RWPE2 (cell line): ENCODE results near the gene KRT9.
A peak's percentile ranks its signal among the peaks of the same experiment; 100 is the strongest.

ENCODE experiments used
- ATAC-seq: fragments of 200-7000 bp; cut with Tn5 transposase; 3 replicates; pipeline ENCODE4 v1.9.1; 2021; ENCODE audit warnings: low read depth
- DNase-seq: peaks from one replicate; pipeline ENCODE4 v3.0.0-alpha.2; 2020; ENCODE audit warnings: low spot score
- H3K27ac ChIP-seq: fragments of 450-650 bp; 2 replicates; pipeline ENCODE4 v1.5.1; 2017; ENCODE audit warnings: mild to moderate bottlenecking; ENCODE audit not compliant: poor library complexity, severe bottlenecking
- H3K27me3 ChIP-seq: fragments of 250-450 bp; sonication (Bioruptor Pico); 2 replicates; pipeline ENCODE4 v1.5.1; 2021; ENCODE audit warnings: mild to moderate bottlenecking, moderate library complexity; ENCODE audit not compliant: insufficient read depth, poor library complexity, severe bottlenecking
- H3K36me3 ChIP-seq: fragments of 250-450 bp; sonication (Bioruptor Pico); 2 replicates; pipeline ENCODE4 v1.5.1; 2020; ENCODE audit warnings: low read depth, mild to moderate bottlenecking, moderate library complexity
- H3K4me1 ChIP-seq: fragments of 250-450 bp; sonication (Bioruptor Pico); 2 replicates; pipeline ENCODE4 v1.5.1; 2021; ENCODE audit warnings: mild to moderate bottlenecking, moderate library complexity; ENCODE audit not compliant: insufficient read depth, poor library complexity, severe bottlenecking
- H3K4me3 ChIP-seq: fragments of 250-450 bp; sonication (Bioruptor Pico); 2 replicates; pipeline ENCODE4 v1.5.1; 2021; ENCODE audit warnings: mild to moderate bottlenecking, moderate library complexity; ENCODE audit not compliant: severe bottlenecking
- H3K9me3 ChIP-seq: fragments of 250-450 bp; sonication (Bioruptor Pico); 2 replicates; pipeline ENCODE4 v1.5.1; 2021; ENCODE audit warnings: mild to moderate bottlenecking, moderate library complexity; ENCODE audit not compliant: severe bottlenecking
- CTCF ChIP-seq: fragments of 450-650 bp; IDR thresholded peaks from one replicate; pipeline ENCODE4 v1.5.1; 2017; ENCODE audit warnings: mild to moderate bottlenecking, moderate library complexity; ENCODE audit not compliant: poor library complexity, severe bottlenecking

KRT9 gene

GRCh38 chr17:41556306-41556705 lies 15.6 kb downstream of the KRT9 start:
- Histone ChIP-seq H3K4me3 (no peak overlapping the region), H3K27me3 (no peaks in the 10 kb centered on the region), H3K36me3 (no peaks in the 10 kb centered on the region), H3K27ac (no peak overlapping the region), H3K9me3 (no peaks in the 10 kb centered on the region), H3K4me1 (no peaks in the 10 kb centered on the region)
- ATAC-seq (no peak), DNase-seq (no peak)
- TF ChIP-seq CTCF = no peak

GRCh38 chr17:41555105-41555887 lies 16.6 kb downstream of the KRT9 start:
- Histone ChIP-seq H3K27me3 (no peaks in the 10 kb centered on the region), H3K4me1 (no peaks in the 10 kb centered on the region), H3K27ac (no peak overlapping the region), H3K36me3 (no peaks in the 10 kb centered on the region), H3K4me3 (no peak overlapping the region), H3K9me3 (no peaks in the 10 kb centered on the region)
- no peak for DNase-seq
- TF ChIP-seq CTCF = no peak
- peak; percentile 32; the same call in 1 of the 3 replicates for ATAC-seq

GRCh38 chr17:41553987-41554680 lies 17.7 kb downstream of the KRT9 start:
- TF ChIP-seq CTCF = no peak
- H3K9me3 ChIP-seq = no peaks in the 10 kb centered on the region
- peaks cover 9% of the 10 kb centered on the region for H3K4me1 ChIP-seq
- no peak overlapping the region for H3K4me3 ChIP-seq
- H3K36me3 ChIP-seq = no peaks in the 10 kb centered on the region
- no peaks in the 10 kb centered on the region for H3K27me3 ChIP-seq
- ATAC-seq = no peak
- no peak for DNase-seq
- H3K27ac ChIP-seq = no peak overlapping the region

GRCh38 chr17:41553176-41553575 lies 18.7 kb downstream of the KRT9 start:
- H3K4me3 ChIP-seq = no peak overlapping the region
- no peak overlapping the region for H3K27ac ChIP-seq
- TF ChIP-seq CTCF = no peak
- ATAC-seq (no peak), DNase-seq (no peak)
- no peaks in the 10 kb centered on the region for H3K36me3 ChIP-seq
- no peaks in the 10 kb centered on the region for H3K9me3 ChIP-seq
- H3K4me1 ChIP-seq = peaks cover 17% of the 10 kb centered on the region
- no peaks in the 10 kb centered on the region for H3K27me3 ChIP-seq

- Histone ChIP-seq H3K27me3 (no peaks in the 10 kb centered on the region), H3K4me3 (no peak overlapping the region), H3K36me3 (no peaks in the 10 kb centered on the region), H3K4me1 (peaks cover 24% of the 10 kb centered on the region), H3K9me3 (no peaks in the 10 kb centered on the region), H3K27ac (no peak overlapping the region)
- no peak for TF ChIP-seq CTCF
- ATAC-seq (no peak), DNase-seq (no peak)
These were observed 19.4 kb downstream of the KRT9 start for GRCh38 chr17:41552455-41552854.
